Measurements from ENCODE around the gene GLO1.

DNA sequence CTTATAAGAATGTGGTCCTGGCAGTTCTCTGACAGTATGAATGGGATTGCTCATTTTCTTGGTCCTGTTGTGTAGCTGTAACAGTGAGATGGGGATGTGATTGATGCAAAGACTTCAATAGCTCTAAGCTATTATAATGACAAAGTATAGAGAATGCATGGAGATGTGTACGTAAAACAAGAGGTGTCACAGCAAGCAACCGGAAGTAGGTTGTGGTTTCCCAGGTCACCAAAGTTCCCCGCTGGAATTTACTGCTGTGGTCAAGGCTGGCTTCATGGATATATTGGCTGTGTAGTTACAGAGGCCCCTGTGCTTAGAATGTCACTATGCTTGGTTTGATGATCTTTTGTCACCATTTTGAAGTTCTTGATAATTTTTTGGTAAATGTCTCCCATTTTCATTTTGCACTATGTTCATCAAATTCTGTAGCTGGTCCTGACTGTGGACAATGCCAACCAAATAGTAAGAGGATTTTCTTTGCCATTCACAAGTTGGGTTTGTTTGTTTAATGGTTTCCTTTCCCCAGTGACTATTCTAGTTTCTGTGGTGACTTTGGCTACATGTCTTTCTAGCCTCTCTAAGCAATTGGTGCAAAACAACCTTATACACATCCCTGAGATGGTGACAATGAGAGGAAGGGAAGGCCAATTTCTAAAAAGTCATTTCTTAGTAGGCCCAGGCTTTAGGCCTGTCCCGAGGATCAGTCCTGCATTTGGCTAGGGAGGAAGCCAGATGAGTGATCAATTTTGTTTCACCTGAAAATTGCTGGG lies 22.7 kb upstream of the GLO1 start:
- no peak for TF ChIP-seq ZNF70 (CRISPR knock-in tag; IDR thresholded peaks at IDR 0.05)
- TF ChIP-seq CSDC2 (CRISPR knock-in tag; IDR thresholded peaks at IDR 0.05) = no peak
- no peak for TF ChIP-seq RARB (CRISPR knock-in tag; IDR thresholded peaks at IDR 0.05)
- TF ChIP-seq ARNTL (CRISPR knock-in tag; IDR thresholded peaks at IDR 0.05; ENCODE audit: borderline replicate concordance, low read depth) = no peak
- TF ChIP-seq ZNF8 (CRISPR knock-in tag; IDR thresholded peaks at IDR 0.05) = no peak
- TF ChIP-seq ZFP30 (CRISPR knock-in tag; IDR thresholded peaks at IDR 0.05) = no peak
- TF ChIP-seq OSR1 (CRISPR knock-in tag; IDR thresholded peaks at IDR 0.05) = no peak
- TF ChIP-seq TOX (CRISPR knock-in tag; IDR thresholded peaks at IDR 0.05; ENCODE audit: borderline replicate concordance) = no peak
- TF ChIP-seq ISL1 (CRISPR knock-in tag; IDR thresholded peaks at IDR 0.05) = no peak
- TF ChIP-seq GLIS3 (CRISPR knock-in tag; IDR thresholded peaks at IDR 0.05) = no peak
- no peak for TF ChIP-seq ZFP3 (CRISPR knock-in tag; IDR thresholded peaks at IDR 0.05)
- TF ChIP-seq BACH2 (CRISPR knock-in tag; IDR thresholded peaks at IDR 0.05; ENCODE audit: borderline replicate concordance) = no peak

Data from SK-N-SH treated with all-trans-retinoic acid at 6 μM for 48 hours (cell line).